H1 (cell line): ENCODE measurements around the gene NEO1. TPM values are rescaled to one million over a fixed set of nuclear protein-coding genes. Genes with fewer than 3 reads are reported as not detected.

Experiments
- CTCF ChIA-PET: fragments of 300-600 bp; sonication (Branson Sonifier 250); formaldehyde crosslinking; loops from one replicate; lab custom pipeline; 2021; ENCODE audit not compliant: partially characterized antibody; lab: Charles Lee
- POLR2A ChIA-PET: fragments of 300-600 bp; sonication (Branson Sonifier 250); formaldehyde crosslinking; loops from one replicate; lab custom pipeline; 2021; ENCODE audit warnings: inconsistent platforms; ENCODE audit not compliant: partially characterized antibody; lab: Charles Lee
- DNase-seq, 2 experiments: peaks; one replicate each; pipeline versions ENCODE4 v3.0.0 to v3.0.0-alpha.2; 2010 to 2022; ENCODE audit warnings: low spot score in 2 of 2, low read depth in 1 of 2, mixed read lengths in 1 of 2
- FAIRE-seq: peaks from 2 replicates; lab custom pipeline; 2011; peaks lifted over from hg19 to GRCh38; lab: Jason Lieb, UNC
- H2AFZ ChIP-seq: 2 replicates; pipeline ENCODE4 v1.8.1; 2012; ENCODE audit warnings: low read length, inconsistent platforms
- H2AK5ac ChIP-seq: 2 replicates; pipeline ENCODE4 v1.6.1; 2013; ENCODE audit warnings: low read depth, low read length
- H2BK120ac ChIP-seq: replicated peaks from 2 replicates; pipeline ENCODE3; 2013; ENCODE audit warnings: low read depth, low read length, inconsistent platforms
- H2BK12ac ChIP-seq: 2 replicates; pipeline ENCODE4 v1.6.1; 2013; ENCODE audit warnings: low read depth, low read length
- H2BK15ac ChIP-seq: 2 replicates; pipeline ENCODE4 v1.6.1; 2013; ENCODE audit warnings: low read length
- H2BK20ac ChIP-seq: 2 replicates; pipeline ENCODE4 v1.6.1; 2013; ENCODE audit warnings: low read length
- H2BK5ac ChIP-seq: 2 replicates; pipeline ENCODE4 v1.6.1; 2013; ENCODE audit warnings: low read depth, low read length
- H3K14ac ChIP-seq: 2 replicates; pipeline ENCODE4 v1.6.1; 2013; ENCODE audit warnings: inconsistent platforms; ENCODE audit not compliant: insufficient read length
- H3K18ac ChIP-seq: 2 replicates; pipeline ENCODE4 v1.6.1; 2013; ENCODE audit warnings: low read length; ENCODE audit errors: extremely low read depth
- H3K23ac ChIP-seq: 2 replicates; pipeline ENCODE4 v1.6.1; 2013; ENCODE audit warnings: inconsistent platforms; ENCODE audit not compliant: insufficient read length
- H3K23me2 ChIP-seq: 2 replicates; pipeline ENCODE4 v1.6.1; 2013; ENCODE audit warnings: low read depth, low read length
- H3K27ac ChIP-seq: 2 replicates; pipeline ENCODE4 v1.6.1; 2011; ENCODE audit warnings: low read depth, low read length, inconsistent platforms
- H3K27me3 ChIP-seq, 4 experiments: replicated peaks in 1 of 4; 1 replicate in 1 of 4; 2 replicates in 3 of 4; pipeline versions ENCODE4 v1.6.1 to v1.8.1; 2011 to 2013; ENCODE audit warnings: low read length in 3 of 4, mild to moderate bottlenecking in 3 of 4, inconsistent platforms in 2 of 4, mixed read lengths in 2 of 4, moderate library complexity in 1 of 4; ENCODE audit not compliant: control insufficient read depth in 3 of 4, insufficient read depth in 3 of 4; ENCODE audit errors: extremely low read depth in 1 of 4
- H3K36me3 ChIP-seq, 4 experiments: 2 replicates each; pipeline versions ENCODE4 v1.6.1 to v1.8.1; 2011 to 2013; ENCODE audit warnings: mild to moderate bottlenecking in 4 of 4, low read length in 3 of 4, moderate library complexity in 2 of 4, control low read depth in 1 of 4, inconsistent platforms in 1 of 4; ENCODE audit not compliant: insufficient read depth in 4 of 4, control insufficient read depth in 2 of 4
- H3K4ac ChIP-seq: replicated peaks from 2 replicates; pipeline ENCODE3; 2013; ENCODE audit warnings: low read length, low read depth, mixed read lengths, inconsistent platforms; ENCODE audit not compliant: insufficient read length
- H3K4me1 ChIP-seq, 4 experiments: replicated peaks in 1 of 4; 1 replicate in 1 of 4; 2 replicates in 3 of 4; pipeline versions ENCODE4 v1.6.1 to v1.8.1; 2011 to 2013; ENCODE audit warnings: low read length in 3 of 4, inconsistent platforms in 2 of 4, mixed read lengths in 1 of 4; ENCODE audit not compliant: insufficient read depth in 4 of 4, control insufficient read depth in 3 of 4
- H3K4me2 ChIP-seq, 2 experiments: 2 replicates each; pipeline versions ENCODE4 v1.6.1 to v1.8.1; 2011 to 2013; ENCODE audit warnings: low read depth in 2 of 2, low read length in 2 of 2, control low read depth in 1 of 2, inconsistent platforms in 1 of 2, mild to moderate bottlenecking in 1 of 2; ENCODE audit not compliant: insufficient read depth in 1 of 2
- H3K4me3 ChIP-seq, 4 experiments: fragments of 200-600, 300-600 bp in 1 of 4; sonication (generic), shearing (Covaris generic), sonication (Bioruptor Twin) in 1 of 4; 2 replicates each; pipeline versions ENCODE4 v1.5.1 to v1.8.1; 2011 to 2016; ENCODE audit warnings: low read length in 4 of 4, low read depth in 3 of 4, control low read depth in 2 of 4, inconsistent platforms in 2 of 4, mild to moderate bottlenecking in 2 of 4, mixed read lengths in 1 of 4, moderate library complexity in 1 of 4; ENCODE audit not compliant: insufficient read depth in 2 of 4; ENCODE audit errors: extremely low read depth in 1 of 4
- H3K56ac ChIP-seq: replicated peaks from 2 replicates; pipeline ENCODE3; 2013; ENCODE audit warnings: low read depth, mild to moderate bottlenecking, mixed read lengths, low read length, inconsistent platforms; ENCODE audit not compliant: insufficient read length
- H3K79me1 ChIP-seq: 2 replicates; pipeline ENCODE4 v1.6.1; 2013; ENCODE audit warnings: low read depth, low read length, control low read depth
- H3K79me2 ChIP-seq, 2 experiments: 2 replicates each; pipeline versions ENCODE4 v1.6.1 to v1.8.1; 2012 to 2013; ENCODE audit warnings: low read length in 2 of 2, mild to moderate bottlenecking in 2 of 2, inconsistent platforms in 1 of 2; ENCODE audit not compliant: insufficient read depth in 2 of 2, control insufficient read depth in 1 of 2
- H3K9ac ChIP-seq, 4 experiments: replicated peaks in 1 of 4; 1 replicate in 1 of 4; 2 replicates in 3 of 4; pipeline versions ENCODE4 v1.6.1 to v1.8.1; 2011 to 2013; ENCODE audit warnings: low read depth in 3 of 4, low read length in 3 of 4, control low read depth in 2 of 4, mild to moderate bottlenecking in 2 of 4, moderate library complexity in 2 of 4, inconsistent platforms in 1 of 4; ENCODE audit errors: extremely low read depth in 1 of 4
- H3K9me3 ChIP-seq, 2 experiments: 2 replicates each; pipeline versions ENCODE4 v1.6.1 to v1.8.1; 2012 to 2013; ENCODE audit warnings: mild to moderate bottlenecking in 2 of 2, moderate library complexity in 2 of 2, control low read depth in 1 of 2, inconsistent platforms in 1 of 2, low read depth in 1 of 2, low read length in 1 of 2, mixed read lengths in 1 of 2; ENCODE audit not compliant: insufficient read depth in 2 of 2
- H4K20me1 ChIP-seq, 2 experiments: replicated peaks in 1 of 2; 2 replicates each; pipeline versions ENCODE3 to v1.8.1; 2011 to 2013; ENCODE audit warnings: inconsistent platforms in 2 of 2, low read length in 2 of 2, mild to moderate bottlenecking in 1 of 2; ENCODE audit not compliant: insufficient read depth in 2 of 2, control insufficient read depth in 1 of 2
- H4K5ac ChIP-seq: 2 replicates; pipeline ENCODE4 v1.6.1; 2013; ENCODE audit warnings: low read length, low read depth, mixed read lengths, inconsistent platforms; ENCODE audit not compliant: insufficient read length
- H4K8ac ChIP-seq: 2 replicates; pipeline ENCODE4 v1.8.0; 2013; ENCODE audit warnings: mild to moderate bottlenecking, moderate library complexity, low read length, inconsistent platforms; ENCODE audit not compliant: insufficient read depth; ENCODE audit errors: extremely low read depth
- H4K91ac ChIP-seq: replicated peaks from 2 replicates; pipeline ENCODE3; 2013; ENCODE audit warnings: low read length, mixed read lengths, inconsistent platforms; ENCODE audit not compliant: insufficient read length
- HDAC2 ChIP-seq, 2 experiments: fragments of 300-600 bp in 1 of 2; sonication (generic) in 1 of 2; IDR thresholded peaks; 2 replicates each; pipeline ENCODE4 v1.6.1; 2011 to 2012; ENCODE audit warnings: low read depth in 2 of 2, low read length in 2 of 2, mild to moderate bottlenecking in 2 of 2, moderate library complexity in 2 of 2, borderline replicate concordance in 1 of 2, inconsistent platforms in 1 of 2
- SUZ12 ChIP-seq: fragments of 200-600 bp; sonication (generic); IDR thresholded peaks from 2 replicates; pipeline ENCODE4 v1.6.1; 2012; ENCODE audit warnings: mild to moderate bottlenecking, inconsistent platforms, low read length, moderate library complexity, mixed read lengths
- WGBS, 2 experiments: shearing (Covaris generic) in 1 of 2; methylation state at CpG; one replicate each; pipeline versions ENCODE4 v1.1.6 to v1.1.7; 2013 to 2015; ENCODE audit warnings: low lambda C conversion rate in 2 of 2, mixed read lengths in 2 of 2, inconsistent platforms in 1 of 2, low coverage in 1 of 2, missing lambda C conversion rate in 1 of 2; ENCODE audit not compliant: insufficient replicate concordance in 2 of 2, insufficient coverage in 1 of 2, insufficient read length in 1 of 2; ENCODE audit errors: extremely low coverage in 1 of 2, missing lambda C conversion rate in 1 of 2; 5-methylcytosine and 5-hydroxymethylcytosine counted together
- polyA plus RNA-seq, 7 experiments: library from polyadenylated mRNA; depleted of rRNA in 3 of 7; stranded (reverse) in 5 of 7; unstranded in 2 of 7; fragments of >200 nt in 5 of 7; fragments of 200-250 nt in 2 of 7; gene quantifications; 1 replicate in 5 of 7; 2 replicates in 1 of 7; 4 replicates in 1 of 7; pipeline versions ENCODE4 v1.2.1 to v1.2.3, GENCODE V29; 2011 to 2013; ENCODE audit warnings: missing spikeins in 2 of 7, mixed read lengths in 2 of 7
- total RNA-seq: library from RNA; stranded (reverse); fragmentation: NEBNext Ultra II Directional; extraction: Animal tissue kit (Norgen Biotek cat#: 25700); gene quantifications from 2 replicates; pipeline ENCODE4 v1.2.1, GENCODE V29; 2021

Gene NEO1
- total and polyA plus RNA-seq, 2 of the 8 experiments (the other 6 are each of a cell fraction or from before 2014, with no cell fraction given): 36.0 to 51.0 TPM

GRCh38 chr15:73005032-73005431 is 47.2 kb upstream of the NEO1 start:
- no peak overlapping the region for H3K56ac ChIP-seq
- no peak for TF ChIP-seq HDAC2 (IDR thresholded peaks at IDR 0.05; ENCODE audit: borderline replicate concordance in 1 of 2, low read depth in 2 of 2, low read length in 2 of 2)
- no peak for TF ChIP-seq SUZ12

More at GRCh38 chr15:73005032-73005431, 47.2 kb upstream of the NEO1 start:
- H3K4ac ChIP-seq: no peak overlapping the region
- H4K20me1 ChIP-seq: no peaks in the 10 kb centered on the region
- no peak overlapping the region for H3K4me3 ChIP-seq
- no peaks in the 10 kb centered on the region for H3K79me1 ChIP-seq
- H2BK5ac ChIP-seq: no peak overlapping the region
- H2BK12ac ChIP-seq: no peak overlapping the region
- H3K36me3 ChIP-seq: no peaks in the 10 kb centered on the region
- H2AK5ac ChIP-seq: no peak overlapping the region
- H3K9me3 ChIP-seq: no peaks in the 10 kb centered on the region
- WGBS, 2 experiments: 93% methylated on average over 2 of the region's 2 CpGs; no CpG with 5 or more reads in 1 of the 2 experiments
- H2BK15ac ChIP-seq: no peak overlapping the region
- H3K27ac ChIP-seq: no peak overlapping the region
- FAIRE-seq (no peak), DNase-seq (no peak)
- ChIA-PET POLR2A (interaction anchor here (1.1 to 1.2 kb wide), 2 partner anchors 8 to 109 kb away, joined by 3 read pairs; no protein-coding TSS in a partner anchor), CTCF (interaction anchor here (0.6 to 1.4 kb wide), 4 partner anchors 11 to 272 kb away, joined by 3 to 4 read pairs (median 4); no protein-coding TSS in a partner anchor)
- H3K4me2 ChIP-seq: no peak overlapping the region
- no peak overlapping the region for H4K8ac ChIP-seq
- H2AFZ ChIP-seq: 0 out of 2 replicates have a peak overlapping the region, but pooled peaks have one; percentile 3
- H3K18ac ChIP-seq: no peak overlapping the region
- H3K9ac ChIP-seq: no peak overlapping the region
- H3K79me2 ChIP-seq: no peaks in the 10 kb centered on the region
- H3K23me2 ChIP-seq: no peaks in the 10 kb centered on the region
- H4K5ac ChIP-seq: no peak overlapping the region
- H4K91ac ChIP-seq: no peak overlapping the region
- no peak overlapping the region for H2BK120ac ChIP-seq
- no peaks in the 10 kb centered on the region for H3K27me3 ChIP-seq
- H3K14ac ChIP-seq: no peak overlapping the region
- no peaks in the 10 kb centered on the region for H3K4me1 ChIP-seq
- no peak overlapping the region for H3K23ac ChIP-seq
- H2BK20ac ChIP-seq: no peak overlapping the region
